AG20443 (cell line): ENCODE data around the gene PITPNC1.

Source experiments
- DNase-seq: peaks from one replicate; pipeline ENCODE4 v3.0.0; 2012; ENCODE audit warnings: low spot score, mixed read lengths

The PITPNC1 gene

DNA sequence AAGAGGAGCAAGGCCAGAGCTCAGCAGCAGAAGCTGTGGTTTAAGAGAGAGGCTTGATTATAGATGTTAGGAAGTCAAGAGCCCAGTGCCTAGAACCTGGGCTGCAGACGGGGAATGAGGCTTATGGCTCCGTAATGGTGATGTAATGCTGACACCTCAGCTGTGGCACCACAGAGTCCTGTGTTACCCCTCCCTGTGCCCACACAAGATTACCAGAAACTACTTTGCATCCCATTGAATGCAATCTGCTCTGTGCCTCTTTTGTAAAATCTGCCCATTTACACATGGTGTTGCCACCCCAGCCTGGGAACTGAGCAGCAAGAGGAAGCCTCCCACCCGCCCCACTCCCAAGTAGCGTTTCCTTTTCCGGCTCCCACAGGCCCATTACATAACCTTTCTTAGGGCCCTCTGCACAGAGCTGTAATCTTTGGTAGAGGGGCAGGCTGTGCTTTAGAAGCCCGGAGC lies 57.0 kb downstream of the PITPNC1 start:
- no peak for DNase-seq

DNA sequence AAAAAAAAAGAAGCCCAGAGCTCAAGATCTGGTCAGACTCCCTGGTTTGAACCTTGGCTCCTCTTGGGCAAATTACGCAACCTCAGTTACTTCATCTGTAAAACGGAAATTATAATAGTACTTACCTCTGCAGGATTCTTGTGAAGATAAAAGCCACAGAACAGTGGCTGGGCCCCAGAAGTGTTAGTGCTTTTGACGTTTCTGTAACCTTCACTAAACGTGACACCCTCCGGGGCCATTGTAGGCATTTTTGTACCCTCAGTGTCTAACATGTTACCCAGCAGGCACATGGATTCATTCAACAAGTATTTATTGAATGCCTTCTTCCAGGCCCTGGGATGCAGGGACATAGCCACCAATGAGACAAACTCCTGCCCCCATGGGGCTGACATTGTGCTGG lies 58.0 kb downstream of the PITPNC1 start:
- DNase-seq, result no peak

DNA sequence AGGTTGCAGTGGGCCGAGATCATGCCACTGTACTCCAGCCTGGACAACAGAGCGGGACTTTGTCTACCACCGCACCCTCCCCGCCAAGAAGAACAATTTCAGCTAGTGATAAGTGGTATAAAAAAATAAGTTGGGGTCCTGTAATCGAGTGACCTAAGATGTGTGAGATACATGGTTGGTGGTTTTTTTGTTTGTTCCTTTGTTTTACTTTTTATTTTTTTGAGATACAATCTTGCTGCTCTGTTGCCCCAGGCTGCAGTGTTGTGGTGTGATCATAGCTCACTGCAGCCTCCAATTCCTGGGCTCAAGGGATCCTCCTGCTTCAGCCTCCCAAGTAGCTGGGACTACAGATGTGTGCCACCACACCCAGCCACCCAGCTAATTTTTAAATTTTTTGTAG lies 58.7 kb downstream of the PITPNC1 start:
- DNase-seq, result no peak

DNA sequence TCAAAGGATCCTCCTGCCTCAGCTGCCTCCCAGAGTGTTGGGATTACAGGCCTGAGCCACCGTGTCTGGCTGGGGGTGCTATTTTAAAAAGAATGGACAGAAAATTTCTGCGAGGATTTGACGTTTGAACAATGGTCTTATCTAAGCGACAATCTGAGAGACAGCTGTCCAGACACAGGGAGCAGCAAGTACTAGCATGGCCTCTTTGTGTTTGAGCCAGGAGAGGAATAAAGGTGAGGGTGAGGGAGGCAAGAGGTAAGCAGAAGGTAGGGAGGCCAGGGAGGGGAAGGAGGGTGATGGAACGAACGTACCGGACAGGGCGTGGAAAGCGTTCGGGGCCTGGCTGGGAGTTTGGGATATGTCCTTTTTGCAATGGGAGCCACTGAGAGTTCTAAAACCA lies 59.2 kb downstream of the PITPNC1 start:
- DNase-seq, result no peak

DNA sequence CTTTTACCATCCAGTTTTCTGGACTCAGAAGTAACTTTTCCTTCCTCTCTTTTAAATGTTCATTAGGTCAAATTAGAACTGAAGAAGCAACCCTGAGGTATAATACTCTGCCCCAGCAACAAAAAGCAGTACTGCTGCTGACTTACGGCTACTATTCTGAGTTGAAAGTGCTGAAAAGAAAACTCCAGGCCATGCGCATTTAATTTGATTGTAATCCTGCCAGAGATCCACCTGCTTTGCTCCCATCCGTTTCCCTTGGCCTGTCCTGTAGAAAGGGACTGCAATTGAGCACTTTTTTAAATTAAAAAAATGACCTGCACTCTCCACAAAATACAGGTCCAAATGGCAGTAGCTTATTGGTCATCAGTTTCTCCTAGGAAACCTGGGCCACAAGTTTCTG lies 61.6 kb downstream of the PITPNC1 start:
- no peak for DNase-seq

DNA sequence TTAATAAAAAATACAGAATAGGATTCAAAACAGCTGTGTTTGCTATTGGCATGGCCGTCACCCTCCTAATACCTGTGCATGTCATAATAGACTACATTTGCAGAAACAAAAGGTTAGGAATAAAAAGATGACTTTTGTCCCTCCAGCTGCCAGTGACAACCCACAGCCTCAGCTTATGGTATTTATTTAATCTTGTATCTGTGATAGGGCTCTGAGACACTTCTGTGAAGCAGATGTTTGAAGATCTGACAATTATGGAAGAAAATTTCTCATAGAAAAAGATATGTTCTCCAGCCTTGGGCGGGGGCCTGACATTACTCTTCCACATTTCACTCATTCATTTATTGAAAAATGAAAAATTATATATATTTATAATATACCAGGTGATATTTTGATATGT lies 62.2 kb downstream of the PITPNC1 start:
- no peak for DNase-seq

DNA sequence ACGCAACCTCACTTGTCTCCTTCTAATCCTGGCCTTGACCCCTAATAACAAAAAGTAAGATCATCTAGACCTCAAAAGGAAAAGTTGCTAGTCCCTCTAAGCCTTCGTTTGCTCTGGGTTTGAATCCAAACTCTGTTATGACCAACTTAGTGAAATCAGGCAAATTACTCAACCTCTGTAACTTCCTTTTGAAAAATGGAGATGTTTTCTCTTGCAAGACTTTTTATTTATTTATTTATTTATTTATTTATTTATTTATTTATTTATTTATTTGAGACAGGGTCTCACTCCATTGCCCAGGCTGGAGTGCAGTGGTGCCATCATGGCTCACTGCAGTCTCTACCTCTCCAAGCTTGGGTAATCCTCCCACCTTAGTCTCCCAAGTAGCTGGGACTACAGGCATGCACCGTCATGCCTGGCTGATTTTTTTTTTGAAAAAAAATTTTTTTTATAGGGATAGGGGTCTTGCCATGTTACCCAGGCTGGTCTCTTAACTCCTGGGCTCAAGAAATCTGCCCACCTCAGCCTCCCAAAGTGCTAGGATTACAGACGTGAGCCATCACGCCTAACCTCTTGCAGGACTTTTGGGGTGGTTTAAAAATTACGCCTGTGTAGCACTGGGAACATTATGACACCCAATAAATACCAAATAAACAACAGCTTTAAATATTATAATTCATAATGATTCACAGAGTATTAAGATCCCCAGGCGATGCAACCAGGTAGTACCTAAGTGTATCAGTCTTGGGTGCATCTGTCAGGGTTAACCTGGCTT lies 63.4 kb downstream of the PITPNC1 start:
- DNase-seq, result no peak

DNA sequence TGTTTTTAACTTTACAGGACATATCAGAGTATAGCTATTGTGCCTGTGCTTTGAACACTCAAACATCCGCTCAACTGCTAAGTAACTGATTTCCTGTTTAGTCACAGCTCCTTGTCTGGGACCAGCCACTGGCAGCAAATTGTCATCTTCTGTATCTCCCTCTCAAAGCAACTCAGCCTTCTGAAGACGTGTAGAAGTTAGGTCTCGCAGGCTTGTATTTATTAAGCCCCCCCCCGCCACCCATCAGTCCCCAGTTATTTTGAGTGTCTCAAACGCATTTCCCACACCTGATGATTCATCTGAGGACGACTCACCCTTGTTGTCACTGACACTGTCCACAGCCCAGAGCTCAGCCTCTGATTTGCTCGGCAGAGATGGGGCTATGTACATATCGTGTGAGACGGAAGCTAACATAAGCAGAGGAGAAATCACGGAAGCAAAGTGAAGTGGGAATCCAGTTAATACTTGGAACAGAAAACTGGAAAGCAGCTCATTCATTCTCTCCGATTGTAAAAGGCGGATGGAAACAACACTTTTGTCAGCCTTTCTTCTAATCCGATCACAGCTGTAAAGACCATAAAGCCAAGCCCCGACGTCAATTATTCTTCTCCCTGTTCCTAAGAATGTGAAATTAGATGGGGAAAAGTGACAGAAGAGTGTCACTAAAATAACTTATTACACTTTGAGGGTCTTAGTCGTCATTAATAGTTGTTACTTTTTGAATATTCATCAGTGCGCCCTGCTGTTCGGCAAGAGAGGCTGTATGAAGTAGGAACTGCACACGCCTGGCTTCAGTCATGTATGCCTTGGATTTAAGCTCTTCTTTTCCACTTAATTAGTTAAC lies 64.2 kb downstream of the PITPNC1 start:
- DNase-seq, result peak; percentile 79

DNA sequence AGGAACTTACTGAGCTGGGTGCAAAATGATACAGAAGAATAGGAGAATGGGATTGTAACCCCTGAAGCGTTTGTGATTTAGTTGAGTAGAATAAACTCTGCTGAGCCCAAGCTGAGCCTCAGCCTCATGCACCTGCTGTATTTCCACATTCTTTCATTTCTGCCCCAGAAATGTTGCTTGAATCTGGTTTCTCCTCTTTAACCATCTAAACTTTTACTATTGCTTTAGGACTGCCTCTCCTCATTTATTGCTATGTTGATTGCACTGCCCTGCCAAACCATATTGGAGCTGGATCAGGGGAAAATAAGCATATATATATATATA lies 64.8 kb downstream of the PITPNC1 start:
- no peak for DNase-seq

DNA sequence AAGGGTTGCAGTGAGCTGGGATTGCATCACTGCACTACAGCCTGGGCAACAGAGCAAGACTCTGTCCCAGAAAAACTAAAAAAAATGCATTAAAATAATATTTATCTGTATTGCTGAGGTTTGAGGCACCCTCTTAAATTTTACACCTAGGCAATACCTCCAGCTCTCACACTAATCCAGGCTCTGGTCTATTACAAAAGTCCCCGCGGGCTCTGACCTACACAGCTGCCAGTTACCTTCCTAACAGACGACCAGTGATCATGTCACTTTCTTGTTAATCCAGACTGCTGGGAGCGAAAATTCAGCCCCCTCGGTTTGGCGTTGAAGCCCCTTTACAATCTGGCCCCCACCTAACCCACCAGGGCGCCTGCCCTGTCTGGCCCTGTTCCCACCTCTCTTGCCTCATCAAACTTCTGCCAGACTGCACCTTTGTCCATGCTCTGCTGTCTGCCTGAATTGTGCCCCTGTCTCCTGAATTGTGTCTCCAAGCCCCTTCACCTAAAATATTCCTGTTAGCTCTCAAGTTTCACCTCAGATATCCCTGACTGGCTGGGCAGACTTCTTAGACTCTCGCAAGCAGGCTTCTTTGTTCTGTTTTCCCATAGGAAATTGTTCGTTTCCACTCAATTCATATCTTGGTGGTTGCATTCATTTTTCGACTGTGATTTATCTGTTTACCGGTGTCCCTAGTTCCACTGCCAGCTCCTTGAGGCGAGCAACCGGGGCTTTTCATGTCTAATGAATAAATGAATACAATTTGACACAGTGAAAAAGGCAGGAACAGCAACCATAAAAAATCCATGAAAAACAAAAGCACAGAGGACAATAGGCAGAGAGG lies 65.9 kb downstream of the PITPNC1 start:
- no peak for DNase-seq

DNA sequence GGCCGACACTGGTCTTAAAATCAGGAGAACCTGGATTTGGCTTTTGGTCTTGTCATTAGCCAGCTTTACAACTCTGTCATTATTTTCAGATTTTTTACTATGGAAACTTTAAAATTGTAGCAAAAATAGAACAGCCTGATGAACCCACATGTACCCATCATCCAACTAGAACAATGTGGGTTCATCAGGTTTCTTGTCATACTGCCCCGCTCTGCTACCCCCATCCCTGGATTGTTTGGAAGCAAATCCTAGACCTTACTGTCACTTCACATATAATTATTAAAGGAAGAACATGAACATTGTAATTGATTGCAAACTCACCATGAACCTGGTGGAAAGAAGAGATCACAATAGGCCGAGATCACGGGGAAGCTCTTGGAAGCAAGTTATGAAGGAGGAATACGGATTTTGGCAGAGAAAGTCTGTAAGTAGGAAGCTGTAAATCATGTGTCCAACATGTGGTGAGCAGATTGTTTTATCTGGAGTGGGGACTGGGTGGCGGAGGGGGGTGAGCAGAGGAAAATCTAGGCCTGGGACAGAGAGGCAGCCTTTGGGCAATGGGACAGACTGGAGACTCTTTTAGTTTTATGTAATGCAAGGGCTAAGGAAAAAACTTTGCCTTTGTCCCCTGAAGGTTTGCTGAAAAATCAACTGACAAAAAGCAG lies 67.0 kb downstream of the PITPNC1 start:
- DNase-seq, result peak; percentile 27

DNA sequence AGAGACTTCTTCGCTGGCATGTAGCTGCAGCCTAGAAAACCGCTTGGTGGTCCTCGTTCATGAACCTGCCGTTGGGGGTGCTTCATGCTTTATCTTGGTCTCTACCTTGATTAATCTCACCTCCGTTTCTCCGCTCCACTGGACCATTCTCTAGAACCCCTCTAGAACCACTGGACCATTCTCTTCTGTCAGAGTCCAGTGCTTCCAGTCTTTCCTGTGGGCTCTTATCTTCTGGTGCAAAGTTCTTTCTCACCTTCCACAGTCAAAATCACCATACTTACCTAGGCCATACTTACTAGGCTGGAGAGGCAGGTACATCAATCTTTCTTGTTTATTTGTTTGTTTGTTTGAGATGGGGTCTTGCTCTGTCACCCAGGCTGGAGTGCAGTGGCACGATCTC lies 71.4 kb downstream of the PITPNC1 start:
- DNase-seq, result no peak

DNA sequence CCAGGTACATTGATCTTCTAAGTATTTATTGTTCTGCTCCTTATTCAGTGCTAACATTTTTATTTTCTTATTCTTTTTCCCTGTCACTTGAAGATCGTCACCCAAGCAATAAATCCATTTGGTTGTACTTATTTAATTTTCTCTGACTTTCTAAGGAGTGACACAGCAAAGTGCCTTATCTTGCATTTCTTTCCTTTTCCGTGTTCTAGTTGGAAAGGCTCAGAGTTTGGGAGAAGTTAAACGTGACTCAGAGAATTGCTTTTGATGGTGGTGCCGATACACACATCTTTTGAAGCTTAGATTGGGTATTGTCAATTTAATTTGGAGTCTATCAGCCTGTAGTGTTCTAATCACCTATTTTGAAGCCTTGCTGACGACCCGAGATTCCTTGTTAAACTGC lies 72.0 kb downstream of the PITPNC1 start:
- no peak for DNase-seq

DNA sequence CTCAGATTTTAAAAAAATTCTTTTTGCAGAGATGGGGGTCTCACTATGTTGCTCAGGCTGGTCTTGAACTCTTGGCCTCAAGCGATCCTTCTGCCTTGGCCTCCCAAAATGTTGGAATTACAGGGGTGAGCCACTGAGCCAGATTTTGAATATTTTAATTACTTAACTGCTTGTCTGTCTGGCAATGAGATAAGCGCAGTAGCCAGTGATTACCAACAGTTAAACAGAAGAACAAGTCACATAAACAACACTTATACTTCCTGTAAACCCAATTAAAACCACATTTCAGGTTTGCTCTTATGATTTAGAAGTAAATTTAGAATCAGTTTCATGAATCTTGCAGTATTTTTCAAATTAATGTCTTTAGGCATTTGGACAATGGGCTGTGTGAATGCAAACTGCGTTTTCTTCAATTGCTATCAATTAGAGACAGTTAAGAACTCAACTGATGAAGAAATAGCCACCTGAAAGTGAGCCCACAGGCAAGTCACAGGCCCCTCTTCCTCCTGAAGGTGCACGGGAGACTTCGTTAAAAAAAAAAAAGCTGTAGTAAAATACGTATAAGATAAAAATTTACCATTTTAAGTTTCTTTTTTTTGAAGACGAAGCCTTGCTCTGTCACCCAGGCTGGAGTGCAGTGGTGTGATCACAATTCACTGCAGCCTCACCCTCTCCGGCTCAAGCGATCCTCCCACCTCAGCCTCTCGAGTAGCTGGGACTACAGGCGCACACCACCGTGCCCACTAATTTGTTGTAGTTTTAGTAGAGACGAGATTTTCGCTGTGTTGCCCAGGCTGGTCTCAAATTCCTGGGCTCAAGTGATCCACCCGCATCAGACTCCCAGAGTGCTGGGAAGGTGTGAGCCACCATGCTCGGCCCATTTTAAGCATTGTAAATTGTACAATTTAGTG lies 73.0 kb downstream of the PITPNC1 start:
- no peak for DNase-seq

DNA sequence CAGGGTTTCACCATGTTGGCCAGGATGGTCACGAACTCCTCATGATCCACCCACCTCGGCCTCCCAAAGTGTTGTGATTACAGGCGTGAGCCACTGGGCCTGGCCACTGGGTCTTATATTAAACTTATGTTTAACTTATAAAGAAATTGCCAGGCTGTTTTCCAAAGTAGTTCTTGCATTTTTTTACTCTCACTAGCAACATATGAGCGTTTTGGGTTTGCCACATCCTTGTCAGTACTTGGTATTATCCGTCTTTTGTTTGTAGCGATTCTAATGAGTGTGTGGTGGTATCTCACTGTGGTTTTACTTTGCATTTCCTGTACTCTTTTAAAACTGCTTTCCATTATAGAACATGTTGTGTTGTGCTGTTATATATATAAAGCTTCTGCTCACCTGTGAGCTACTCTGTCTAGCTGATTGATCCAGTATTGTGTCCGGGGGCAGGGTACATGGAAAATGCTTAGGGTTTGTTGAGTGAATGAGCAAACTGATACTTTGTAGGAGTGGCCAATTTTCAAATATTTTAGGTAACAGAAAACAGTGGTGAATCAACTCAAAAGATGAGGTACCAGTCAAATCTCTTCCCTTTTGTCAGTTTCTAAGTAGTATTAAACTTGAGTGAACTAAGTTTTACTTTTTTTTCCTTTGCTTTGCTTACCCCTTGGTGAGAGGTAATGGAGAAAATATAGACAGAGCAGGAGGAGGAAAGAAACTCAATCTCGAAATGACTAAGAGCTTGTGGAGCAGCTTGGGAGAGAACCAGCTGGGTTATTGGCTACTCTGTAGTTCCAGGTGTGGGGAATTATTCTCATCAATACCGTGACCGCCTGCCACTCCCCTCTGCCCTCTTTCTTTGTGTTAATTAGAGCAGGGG lies 75.8 kb downstream of the PITPNC1 start:
- DNase-seq, result no peak

DNA sequence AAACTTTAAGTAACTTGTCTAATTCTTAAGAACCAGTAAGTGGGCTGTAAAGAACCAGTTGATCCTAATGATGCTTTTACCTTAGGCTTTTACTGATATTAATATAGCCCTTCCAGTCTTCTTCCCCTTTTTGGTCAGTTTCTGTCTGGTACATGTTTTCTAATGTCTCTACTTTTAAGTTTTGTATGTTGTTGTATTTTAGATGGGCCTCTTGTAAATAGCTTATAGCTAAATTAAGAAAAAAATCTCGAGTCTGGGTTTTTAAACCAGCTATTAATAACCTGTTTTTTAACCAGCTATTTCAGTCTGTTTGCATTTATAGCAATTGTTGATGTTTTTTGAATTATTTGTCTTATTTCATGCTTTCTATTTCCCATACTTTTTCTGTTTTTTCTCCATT lies 79.0 kb downstream of the PITPNC1 start:
- no peak for DNase-seq

DNA sequence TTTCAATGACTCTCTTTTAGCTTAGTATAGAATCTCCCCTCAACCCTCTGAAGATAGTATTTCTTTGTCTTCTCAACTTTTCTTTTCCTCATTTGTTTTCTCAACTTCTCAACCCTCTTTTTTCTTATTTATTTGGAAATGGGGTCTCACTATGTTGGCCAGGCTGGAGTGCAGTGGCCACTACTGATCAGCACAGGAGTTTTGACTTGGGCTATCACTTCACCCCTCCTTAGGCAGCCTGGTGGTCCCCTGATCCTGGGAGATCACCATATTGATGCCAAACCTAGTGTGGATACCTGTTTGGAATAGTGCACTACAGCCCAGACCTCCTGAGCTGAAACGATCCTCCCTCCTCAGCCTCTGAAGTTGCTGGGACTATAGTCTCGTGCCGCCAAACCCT lies 79.8 kb downstream of the PITPNC1 start:
- no peak for DNase-seq

DNA sequence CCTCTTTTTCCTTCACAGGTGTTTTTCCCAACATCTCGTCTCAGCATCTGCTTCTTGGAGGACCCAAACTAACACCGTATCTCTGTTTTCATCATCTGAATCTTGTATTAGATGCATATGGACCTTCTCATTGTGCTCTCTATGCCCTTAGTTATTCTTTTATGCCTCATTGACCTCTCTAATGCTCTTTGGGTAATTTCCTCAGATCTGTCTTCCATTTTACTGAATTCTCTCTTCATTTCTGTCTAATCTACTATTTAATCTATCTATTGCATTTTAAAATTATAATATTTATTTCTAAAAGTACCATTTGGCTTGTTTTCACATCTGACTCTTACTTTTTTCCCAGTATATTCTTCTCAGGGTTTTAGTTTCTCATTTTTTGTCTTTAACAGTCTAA lies 81.1 kb downstream of the PITPNC1 start:
- no peak for DNase-seq

DNA sequence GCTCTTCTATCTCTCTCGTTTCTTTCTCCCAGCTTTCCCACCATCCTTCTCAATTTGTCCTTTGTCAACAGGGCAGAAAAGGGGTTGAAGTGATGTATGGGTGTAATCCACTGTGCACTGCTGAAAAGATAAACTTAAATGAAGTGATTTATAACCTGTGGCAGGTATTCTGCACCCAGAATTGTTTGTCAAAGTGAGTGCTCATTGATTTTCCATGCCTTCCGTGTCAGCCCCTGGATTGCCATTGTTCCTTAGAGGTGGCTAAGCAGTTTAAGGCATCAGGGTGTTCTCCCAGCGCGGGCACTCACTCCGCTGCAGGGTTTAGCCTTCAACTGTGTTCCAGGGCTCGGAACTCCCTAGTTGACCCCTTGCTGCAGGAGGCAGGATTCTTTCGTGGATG lies 82.9 kb downstream of the PITPNC1 start:
- DNase-seq, result no peak

DNA sequence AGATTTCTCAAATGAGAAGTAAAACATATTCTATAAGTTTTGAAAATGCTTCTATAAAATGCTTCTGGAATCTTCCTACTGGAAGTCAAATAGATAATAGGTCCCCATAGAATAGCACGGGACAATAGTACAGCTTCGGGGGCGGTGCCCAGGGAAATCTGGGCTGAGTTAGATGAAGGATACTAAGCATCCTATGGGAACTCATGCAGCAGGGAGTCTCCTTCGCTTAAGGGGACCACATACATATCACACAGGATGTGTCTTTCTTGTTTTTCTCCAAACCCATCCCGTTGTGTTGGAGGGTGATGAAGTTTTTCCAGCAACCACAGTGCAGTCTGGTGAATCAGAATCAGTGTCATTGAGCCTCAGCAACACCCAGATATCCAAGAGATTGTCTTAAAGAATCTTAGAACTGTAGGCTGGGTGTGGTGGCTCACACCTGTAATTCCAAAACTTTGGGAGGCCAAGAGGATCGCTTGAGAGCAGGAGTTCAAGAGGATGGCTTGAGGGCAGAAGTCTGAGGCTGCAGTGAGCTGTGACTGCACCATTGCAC lies 84.2 kb downstream of the PITPNC1 start:
- no peak for DNase-seq
